ENCODE measurements around the gene PRKG1.

The PRKG1 gene

GRCh38 chr10:52314822-52315552, 1240.7 kb downstream of the PRKG1 start:
- no peak for DNase-seq (ENCODE audit: low read depth in 2 of 2)

GRCh38 chr10:52316001-52316400, 1241.7 kb downstream of the PRKG1 start:
- DNase-seq (ENCODE audit: low read depth in 2 of 2): no peak

- DNase-seq (ENCODE audit: low read depth in 2 of 2): no peak
Observed at GRCh38 chr10:52316500-52316899, 1242.2 kb downstream of the PRKG1 start.

DNA sequence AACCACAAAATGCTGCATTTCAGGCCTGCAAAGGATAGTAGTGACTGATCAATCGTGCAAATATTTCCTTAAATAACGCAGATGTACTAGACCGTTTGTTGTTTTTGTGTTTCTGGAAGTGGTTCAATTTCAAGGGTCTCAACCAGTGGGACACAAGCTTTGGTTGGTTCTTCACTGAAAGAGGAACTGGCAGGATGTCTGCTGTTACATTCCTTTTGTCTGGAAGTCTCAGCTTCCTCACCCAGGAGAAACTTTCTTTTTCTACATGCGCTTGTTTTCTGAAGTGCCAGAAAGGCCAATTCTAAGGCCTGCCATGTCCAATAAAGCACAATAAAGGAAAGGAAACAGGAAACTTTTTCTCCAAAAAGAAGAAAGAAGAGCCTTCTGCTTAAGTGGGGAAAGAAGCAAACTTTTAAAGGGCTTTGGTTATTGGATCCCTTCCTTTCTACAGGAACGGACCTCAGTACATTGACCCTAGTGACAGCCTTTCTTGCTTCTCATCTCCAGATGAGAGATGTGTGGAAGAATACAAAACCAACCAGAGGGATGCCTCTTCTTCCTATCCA, 1243.9 kb downstream of the PRKG1 start:
- DNase-seq (ENCODE audit: low read depth in 2 of 2): no peak

GRCh38 chr10:52318822-52319464, 1244.7 kb downstream of the PRKG1 start:
- no peak for DNase-seq (ENCODE audit: low read depth in 2 of 2)

GRCh38 chr10:52319926-52320325, 1245.6 kb downstream of the PRKG1 start:
- no peak for DNase-seq (ENCODE audit: low read depth in 2 of 2)

DNA sequence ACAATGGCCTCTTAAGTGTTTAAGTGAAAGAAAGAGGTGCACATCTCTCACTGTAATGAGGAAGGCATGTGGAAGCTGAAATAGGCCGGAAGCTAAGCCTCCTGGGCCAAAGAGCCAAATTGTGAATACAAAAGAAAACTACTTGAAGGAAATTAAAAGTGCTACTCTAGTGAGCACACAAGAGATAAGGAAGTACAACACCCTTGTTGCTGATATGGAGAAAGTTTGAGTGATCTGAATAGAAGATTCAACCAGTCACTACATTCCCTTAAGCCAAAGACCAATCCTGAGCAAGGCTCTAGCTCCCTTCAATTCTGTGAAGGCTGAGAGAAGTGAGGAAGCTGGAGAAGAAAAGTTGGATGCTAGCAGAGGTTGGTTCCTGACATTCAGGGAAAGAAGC, 1248.0 kb downstream of the PRKG1 start:
- DNase-seq (ENCODE audit: low read depth in 2 of 2): no peak

DNA sequence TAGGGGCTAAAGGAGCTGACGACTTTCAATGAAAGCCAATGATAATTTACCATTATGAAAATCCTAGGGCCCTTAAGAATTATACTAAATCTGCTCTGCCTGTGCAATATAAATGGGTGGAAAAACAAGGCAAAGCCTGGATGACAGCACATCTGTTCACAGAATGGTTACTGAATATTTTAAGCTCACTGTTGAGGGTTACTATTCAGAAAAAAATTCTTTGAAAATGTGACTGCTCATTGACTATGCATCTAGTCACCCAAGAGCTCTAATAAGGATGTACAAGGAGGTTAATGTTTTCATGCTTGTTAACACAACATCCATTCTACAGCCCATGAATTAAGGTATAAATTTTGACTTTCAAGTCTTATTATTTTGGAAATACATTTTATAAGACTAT, 1248.6 kb downstream of the PRKG1 start:
- DNase-seq (ENCODE audit: low read depth in 2 of 2): no peak

GRCh38 chr10:52326382-52326781, 1252.1 kb downstream of the PRKG1 start:
- no peak for DNase-seq (ENCODE audit: low read depth in 2 of 2)

GRCh38 chr10:52331638-52332364, 1257.5 kb downstream of the PRKG1 start:
- no peak for DNase-seq (ENCODE audit: low read depth in 2 of 2)

DNA sequence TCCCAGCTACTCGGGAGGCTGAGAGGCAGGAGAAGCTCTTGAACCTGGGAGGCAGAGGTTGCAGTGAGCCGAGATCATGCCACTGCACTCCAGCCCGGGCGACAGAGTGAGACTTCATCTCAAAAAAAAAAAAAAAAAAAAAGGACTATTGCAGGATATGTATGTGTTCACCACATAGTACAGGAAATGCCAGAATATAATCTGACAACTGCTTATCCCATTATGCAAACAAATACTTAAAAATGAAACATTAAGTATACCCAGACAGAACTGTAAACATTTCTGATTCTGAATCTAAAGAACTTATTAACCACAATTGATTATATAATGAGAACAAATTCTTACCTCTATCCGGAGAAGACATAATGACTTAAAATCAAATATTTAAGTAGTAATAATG, 1258.5 kb downstream of the PRKG1 start:
- DNase-seq (ENCODE audit: low read depth in 2 of 2): no peak

GRCh38 chr10:52334595-52334994, 1260.3 kb downstream of the PRKG1 start:
- no peak for DNase-seq (ENCODE audit: low read depth in 2 of 2)

DNA sequence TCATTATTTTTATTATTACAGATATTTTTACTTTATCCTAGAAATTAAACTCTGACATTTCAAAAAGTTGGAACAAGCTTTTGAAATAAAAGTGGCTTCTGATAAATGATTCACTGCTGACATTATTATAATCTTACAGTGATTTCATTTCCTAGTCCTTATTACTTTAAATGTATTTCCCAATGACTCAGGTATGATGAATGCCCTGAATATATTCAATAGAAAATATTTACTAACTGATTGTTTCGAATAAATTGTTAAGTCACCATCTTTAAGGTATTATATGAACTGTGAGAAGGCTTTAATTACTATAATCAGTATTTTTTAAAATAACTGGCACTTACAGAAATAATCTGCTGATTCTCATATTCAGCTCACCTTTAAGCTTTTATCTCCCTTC, 1261.4 kb downstream of the PRKG1 start:
- DNase-seq (ENCODE audit: low read depth in 2 of 2): no peak

DNA sequence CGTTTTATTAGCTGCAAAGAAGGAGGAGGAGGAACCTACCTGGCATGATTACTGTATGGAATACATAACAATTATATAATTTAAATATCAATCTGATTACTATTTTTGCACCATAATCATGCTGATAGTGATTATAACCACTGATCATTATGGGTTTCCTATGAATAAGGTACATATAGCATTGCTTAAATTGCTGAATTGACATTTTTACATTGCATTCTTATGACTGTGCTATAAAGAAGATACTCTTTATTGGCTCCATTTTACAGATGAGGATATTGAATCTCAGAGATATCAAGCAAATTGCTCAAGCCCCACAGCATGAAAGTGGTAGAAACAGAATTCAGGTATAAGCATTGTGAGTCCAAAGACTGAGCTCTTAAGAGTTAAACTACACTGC, 1262.9 kb downstream of the PRKG1 start:
- no peak for DNase-seq (ENCODE audit: low read depth in 2 of 2)

GRCh38 chr10:52343439-52343838, 1269.2 kb downstream of the PRKG1 start:
- no peak for DNase-seq (ENCODE audit: low read depth in 2 of 2)

GRCh38 chr10:52346394-52347326, 1272.4 kb downstream of the PRKG1 start:
- no peak for DNase-seq (ENCODE audit: low read depth in 2 of 2)

DNA sequence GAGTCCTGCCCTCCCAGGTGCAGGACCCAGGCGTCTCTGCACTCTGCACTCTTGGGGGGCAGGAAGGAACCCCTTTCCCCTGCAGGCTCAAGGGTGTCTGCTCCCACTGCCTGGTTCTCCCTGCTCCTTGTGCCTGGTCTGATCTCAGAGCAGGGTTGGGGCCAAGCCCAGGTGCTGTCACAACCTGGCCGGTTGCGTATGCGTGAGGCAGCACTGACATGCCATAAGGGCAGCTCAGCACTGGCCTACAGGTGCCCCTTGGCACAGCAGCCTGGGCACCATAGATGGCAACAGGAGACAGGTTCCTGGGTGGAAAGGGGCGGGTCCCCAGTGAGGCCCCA, 1273.0 kb downstream of the PRKG1 start:
- DNase-seq (ENCODE audit: low read depth in 2 of 2): no peak
